GM18951 (cell line): ENCODE results near the gene DNAH11.

ENCODE experiments used
- POLR2A ChIP-seq: IDR thresholded peaks from 4 replicates; pipeline ENCODE4 v1.6.1; 2011; ENCODE audit warnings: mild to moderate bottlenecking; ENCODE audit not compliant: insufficient read length, insufficient read depth; ENCODE audit errors: extremely low read depth
- in situ Hi-C: fragments of 300-500 bp; cut with MboI; formaldehyde crosslinking; loops from one replicate; pipeline ENCODE4 v1.12.0; 2022; ENCODE audit warnings: low sequenced_read_pairs, mixed read lengths, inconsistent platforms; ENCODE audit not compliant: unreplicated experiment

DNAH11 gene

DNA sequence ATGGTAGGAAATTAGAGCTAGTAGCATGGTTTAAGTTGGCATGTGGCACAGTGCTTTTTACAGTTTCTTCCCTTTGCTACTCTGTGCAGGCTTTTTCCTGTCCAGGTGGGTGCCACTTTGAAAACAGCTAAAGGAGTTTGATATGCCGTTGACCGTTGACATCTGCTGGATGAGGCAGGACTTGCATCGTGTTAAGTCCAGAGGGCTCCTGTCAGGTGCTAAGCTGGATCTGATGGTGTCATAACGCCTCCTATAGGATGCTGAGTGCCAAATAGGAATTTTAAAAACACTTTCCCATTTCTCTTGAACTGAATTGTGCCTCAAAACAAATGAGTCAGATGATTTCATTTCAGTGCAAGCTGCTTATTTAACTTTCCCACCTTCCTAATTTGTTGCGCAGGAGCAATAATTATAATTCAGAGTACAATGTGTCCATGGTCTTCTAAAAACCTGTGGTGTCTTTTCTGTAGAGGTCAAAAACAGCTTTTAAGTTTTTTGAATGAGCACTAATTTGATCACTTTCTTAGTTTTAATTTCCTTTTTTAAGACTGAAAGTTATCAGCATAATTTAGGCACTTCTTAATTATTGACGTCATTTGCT lies 224.6 kb downstream of the DNAH11 start:
- in situ Hi-C loops: loop anchor here (25.0 kb wide), 1 partner anchor 505 kb away; no protein-coding TSS in a partner anchor
- TF ChIP-seq POLR2A: no peak

DNA sequence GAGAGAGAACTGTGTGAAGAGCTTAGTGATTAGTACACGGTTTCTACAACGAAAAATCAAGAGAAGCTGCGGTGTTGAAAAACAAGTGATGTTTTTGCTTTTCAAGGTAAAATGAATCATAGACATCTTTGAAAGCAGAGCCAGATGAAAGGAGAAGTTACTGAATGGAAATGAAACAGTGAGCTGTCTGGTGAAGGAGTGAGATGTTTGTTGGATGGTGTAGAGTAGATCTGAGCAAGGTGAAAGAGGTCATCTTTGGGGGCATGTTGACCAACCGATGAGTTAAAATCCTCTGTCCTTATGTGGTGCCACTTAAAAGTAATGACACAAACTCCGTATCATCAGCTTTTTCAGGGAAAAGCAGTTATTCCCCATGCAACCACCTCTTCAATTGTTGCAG lies 225.4 kb downstream of the DNAH11 start:
- in situ Hi-C loops: loop anchor here (25.0 kb wide), 1 partner anchor 506 kb away; no protein-coding TSS in a partner anchor

DNA sequence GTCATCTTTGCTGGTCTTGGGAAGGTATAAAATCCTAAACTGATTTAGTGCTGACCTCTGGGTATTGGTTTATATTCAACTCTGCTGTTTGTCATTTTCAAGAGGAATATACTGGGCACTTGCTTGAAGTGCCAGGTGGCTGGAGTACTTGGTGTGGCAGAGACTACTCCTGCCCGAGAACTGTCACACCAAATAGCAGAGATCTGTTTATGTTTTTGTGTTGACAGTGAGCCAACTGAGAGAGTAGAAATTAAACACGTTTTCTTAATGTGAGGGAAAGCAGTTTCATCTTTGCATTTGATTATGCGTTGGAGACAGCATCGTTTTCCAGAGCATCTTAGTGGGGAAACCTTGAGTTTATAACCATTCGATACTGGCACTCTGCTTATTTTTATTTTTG lies 228.4 kb downstream of the DNAH11 start:
- TF ChIP-seq POLR2A: no peak
- in situ Hi-C loops: loop anchor here (25.0 kb wide), 1 partner anchor 509 kb away; no protein-coding TSS in a partner anchor

More for the DNA sequence above, 225.4 kb downstream of the DNAH11 start:
- TF ChIP-seq POLR2A: no peak

DNA sequence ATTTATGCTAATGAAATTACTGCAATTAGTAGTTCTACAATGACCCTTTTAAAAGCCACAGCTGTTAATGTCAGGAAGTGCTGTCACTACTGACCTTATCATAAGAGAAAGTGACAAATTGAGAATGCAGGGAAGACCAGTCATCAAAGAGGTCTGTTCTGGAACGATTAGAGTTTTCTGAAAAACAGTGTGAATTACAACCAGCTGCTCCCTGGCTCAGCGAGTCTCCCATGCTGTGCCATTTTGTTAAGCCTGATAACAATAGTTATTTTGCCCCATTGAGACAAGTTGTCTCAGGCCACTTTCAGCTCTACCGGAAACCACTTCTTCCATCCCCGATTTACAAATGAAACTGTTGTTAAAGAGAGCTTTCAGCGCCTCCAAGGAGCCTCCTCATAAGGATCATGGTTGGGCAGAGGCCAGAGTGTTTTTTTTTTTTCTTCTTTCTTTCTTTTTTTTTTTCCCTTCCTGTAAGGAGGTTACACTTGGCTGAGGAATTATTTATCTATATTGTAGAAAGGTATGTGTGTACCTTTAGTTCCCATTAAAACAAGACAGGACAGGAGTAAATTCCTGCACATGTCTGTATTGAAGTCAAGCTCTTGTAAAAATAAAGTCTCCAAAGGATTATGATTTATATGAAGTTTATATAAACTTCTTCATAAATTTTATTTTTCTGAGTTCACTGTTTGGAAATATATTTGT lies 229.2 kb downstream of the DNAH11 start:
- in situ Hi-C loops: loop anchor here (25.0 kb wide), 1 partner anchor 510 kb away; no protein-coding TSS in a partner anchor
- TF ChIP-seq POLR2A: no peak

DNA sequence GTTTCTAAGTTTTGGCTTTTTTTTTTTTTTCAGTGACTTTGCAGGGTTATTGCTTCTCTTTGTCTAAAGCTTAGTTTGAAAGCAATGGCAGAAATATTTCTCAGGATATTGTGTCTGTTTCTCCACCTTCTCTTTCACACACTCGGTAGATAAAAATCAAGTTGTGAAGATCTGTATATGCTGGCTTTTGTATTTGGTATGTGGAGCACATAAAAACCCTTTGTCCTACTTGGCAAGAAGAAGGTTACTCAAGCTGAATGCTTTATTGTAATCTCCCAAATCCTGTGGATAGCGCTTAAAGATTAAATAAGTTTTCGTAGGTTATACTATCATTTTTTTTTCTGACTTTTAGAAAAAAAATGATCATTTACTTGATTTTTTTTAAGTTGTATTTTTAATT lies 230.5 kb downstream of the DNAH11 start:
- in situ Hi-C loops: loop anchor here (25.0 kb wide), 1 partner anchor 511 kb away; no protein-coding TSS in a partner anchor
- TF ChIP-seq POLR2A: no peak

DNA sequence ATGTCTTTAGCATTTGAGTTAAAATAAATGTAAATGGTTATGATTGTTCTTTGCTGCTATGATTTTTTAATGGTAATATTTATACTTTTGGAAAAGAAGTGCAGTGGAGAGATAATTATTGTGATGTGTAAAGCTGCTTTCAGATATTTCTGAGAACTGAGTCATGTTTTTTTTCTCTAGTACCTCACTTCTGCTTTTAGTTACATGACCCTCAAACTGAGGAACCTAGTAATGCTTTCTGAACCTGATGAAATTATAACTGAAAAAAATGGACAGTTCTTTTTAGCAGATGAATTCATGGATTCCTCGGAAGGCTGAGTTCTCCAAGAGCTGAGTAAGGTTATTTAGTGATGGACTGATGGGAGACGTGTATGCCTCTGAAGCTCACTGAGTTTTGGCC lies 235.1 kb downstream of the DNAH11 start:
- in situ Hi-C loops: no loop called here
- TF ChIP-seq POLR2A: no peak

DNA sequence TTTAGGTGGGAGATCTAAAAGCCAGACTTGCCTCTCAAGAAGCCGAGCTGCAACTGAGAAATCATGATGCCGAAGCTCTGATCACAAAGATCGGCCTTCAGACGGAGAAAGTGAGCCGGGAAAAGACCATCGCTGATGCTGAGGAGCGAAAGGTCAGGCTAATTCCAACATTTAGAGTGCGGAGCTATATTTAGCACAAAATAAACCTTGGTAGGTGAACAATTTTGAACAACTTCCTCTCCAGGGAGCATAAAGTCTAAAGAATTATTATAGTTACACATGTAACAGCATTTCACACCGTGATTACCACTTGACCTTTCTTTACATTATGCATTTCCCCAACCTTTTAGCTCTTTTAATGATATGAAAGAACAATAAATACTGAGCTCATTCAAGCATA lies 236.1 kb downstream of the DNAH11 start:
- TF ChIP-seq POLR2A: no peak
- in situ Hi-C loops: no loop called here

DNA sequence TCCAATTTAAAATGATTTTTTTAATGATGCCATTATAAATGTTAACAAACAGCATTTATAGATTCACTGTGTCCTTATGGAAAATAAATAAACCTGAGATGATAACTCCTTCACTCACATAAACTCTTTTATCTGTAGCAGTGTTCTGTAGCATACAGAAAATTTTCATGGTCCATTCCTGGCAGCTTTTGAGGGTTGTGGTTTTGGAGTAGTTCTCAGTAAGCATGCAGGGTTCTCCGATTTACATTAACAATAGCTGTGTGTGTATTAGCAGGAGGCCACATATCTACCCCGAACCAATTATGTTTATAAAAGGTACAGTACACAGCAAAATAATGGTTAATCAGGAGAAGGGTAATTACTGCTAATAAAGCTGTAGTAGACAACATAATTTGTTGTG lies 240.2 kb downstream of the DNAH11 start:
- TF ChIP-seq POLR2A: no peak
- in situ Hi-C loops: no loop called here

DNA sequence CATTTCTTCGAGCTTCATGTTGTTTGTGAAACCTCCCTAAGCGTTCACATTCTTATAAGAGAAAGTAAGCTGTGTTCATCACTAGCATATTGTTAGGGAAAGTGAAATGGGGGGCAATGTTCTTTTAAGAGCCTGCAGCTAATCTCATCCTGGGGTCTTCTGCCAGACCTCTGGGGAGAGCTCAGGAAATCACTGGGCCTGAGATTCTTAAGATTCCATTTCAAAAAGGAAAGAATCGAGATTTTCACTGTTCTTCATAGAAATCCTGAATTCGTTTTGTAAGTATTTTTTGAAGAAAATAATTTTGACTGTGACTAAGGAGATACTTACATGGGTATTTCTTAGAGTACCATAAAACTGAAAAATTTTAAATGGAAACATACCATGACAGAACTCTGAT lies 242.2 kb downstream of the DNAH11 start:
- no peak for TF ChIP-seq POLR2A
- in situ Hi-C loops: no loop called here

DNA sequence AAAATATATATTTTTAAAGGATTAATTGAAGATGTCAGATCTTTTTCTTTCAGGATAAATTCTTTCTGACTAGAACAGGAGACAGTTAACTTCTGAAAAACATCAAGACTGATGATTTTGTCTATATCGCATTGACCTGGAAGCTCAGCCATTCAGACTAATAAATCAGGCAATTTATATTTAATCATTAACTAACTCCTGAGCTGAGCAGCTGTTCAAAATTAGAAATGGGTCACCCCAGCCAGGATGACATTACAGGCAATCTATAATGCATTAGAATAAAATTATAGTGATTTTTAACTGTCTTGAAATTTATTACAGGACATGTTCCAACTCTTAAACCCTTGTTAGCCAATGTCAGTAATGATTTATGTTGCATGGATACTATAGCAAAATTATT lies 263.0 kb downstream of the DNAH11 start:
- TF ChIP-seq POLR2A: no peak
- in situ Hi-C loops: no loop called here

DNA sequence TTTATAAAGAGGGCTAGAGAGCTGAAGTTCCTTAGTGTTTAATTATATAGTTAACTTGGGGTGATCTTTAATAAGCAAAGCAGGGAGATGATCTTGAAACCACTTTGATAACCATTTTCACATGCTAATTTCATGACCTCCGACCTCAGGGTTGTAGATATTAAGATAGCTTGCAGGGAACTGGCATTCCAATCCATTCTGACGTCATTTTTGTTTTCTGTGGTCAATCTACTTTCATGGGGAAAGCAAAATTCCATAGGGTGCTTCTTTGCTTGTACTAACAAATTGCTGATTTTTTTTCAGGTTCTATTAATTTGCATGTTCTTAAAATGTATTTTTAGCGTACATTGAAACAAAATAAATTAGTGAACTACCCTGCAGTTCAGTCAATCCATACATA lies 263.5 kb downstream of the DNAH11 start:
- in situ Hi-C loops: no loop called here
- no peak for TF ChIP-seq POLR2A

DNA sequence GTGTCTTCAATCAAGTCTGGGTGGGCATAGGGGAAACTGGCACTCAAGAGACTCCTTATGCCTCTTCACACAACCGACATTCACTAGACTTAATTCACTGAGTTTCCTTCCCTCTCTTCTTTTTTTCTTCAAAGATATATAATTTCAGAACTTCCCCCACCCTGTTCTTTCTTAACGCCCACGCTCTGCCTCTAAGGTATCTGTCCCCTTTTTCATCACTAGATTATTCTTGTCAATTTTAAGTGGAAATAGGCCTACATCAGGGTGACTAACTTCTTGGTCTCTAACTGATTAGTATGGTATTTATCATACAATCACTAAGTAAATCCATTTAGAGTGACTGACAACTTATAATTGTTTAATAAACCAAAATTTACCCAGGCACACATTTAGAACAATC lies 276.2 kb downstream of the DNAH11 start:
- in situ Hi-C loops: no loop called here
- TF ChIP-seq POLR2A: no peak

DNA sequence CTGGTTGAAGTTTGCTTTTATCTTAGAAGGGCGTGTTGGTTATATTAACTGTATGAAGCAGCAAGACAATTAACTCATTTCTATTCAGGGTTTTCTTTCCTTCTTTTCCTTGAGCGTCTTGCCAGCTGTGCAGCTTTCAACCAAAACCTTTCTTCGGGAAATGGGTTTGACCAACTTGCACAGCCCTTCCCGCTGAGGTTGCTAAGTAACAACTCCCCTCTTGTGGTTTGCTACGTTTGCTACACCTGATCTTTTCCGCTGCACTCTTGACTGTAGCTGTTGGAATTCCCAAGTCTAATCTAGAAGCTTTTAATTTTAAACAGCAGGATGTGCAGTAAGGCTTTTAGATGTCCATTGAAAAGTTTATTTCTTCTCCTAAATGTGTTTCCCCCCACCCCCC lies 286.0 kb downstream of the DNAH11 start:
- in situ Hi-C loops: no loop called here
- no peak for TF ChIP-seq POLR2A

DNA sequence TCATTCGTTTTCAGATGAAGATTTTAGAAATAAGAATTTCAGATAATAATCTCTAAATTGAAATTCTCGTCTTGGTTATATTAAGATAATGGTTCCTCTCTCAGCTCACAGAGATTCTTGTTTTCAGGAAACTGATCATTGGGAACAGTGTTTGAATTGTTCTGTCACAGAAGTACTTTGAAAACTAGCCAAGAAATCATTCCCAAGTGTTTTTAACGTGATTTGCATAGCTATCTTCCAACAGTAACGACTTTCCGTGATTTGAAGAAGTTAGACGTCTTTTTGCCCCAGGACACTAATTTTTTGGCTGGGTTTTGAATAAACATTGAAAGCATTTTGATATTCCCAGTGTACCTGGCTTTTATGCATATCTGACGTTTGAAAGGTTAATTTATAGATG lies 286.9 kb downstream of the DNAH11 start:
- TF ChIP-seq POLR2A: no peak
- in situ Hi-C loops: no loop called here

DNA sequence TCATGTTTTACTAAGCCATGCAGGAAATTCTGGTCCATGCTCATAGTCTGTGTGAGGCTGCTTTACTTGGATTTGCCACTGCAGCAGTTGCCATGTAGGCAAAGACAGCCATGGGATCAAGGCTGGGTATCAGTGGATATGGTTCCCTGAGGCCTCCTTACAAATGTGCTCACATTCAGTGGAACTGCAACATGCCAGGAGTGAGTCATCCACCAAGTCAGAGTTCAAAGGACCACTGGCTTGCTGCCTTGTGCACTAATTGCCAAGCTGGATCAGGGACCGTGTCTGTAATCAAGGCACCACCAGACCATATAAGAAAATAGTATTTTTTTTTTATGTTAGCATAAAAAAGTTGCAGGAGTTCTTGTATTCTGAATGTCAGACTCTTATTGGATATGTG lies 301.9 kb downstream of the DNAH11 start:
- TF ChIP-seq POLR2A: no peak
- in situ Hi-C loops: no loop called here
